Activated gamma-delta T cell treated with Interleukin-2 at 50 U/mL for 16 hours (primary cell): ENCODE measurements around the gene RDH16.
"Not testable (repeated sequence)": the region's sequence is repeated elsewhere in the genome, so short reads cannot be mapped to it uniquely, and the experiment has no call there.

Source experiments
- DNase-seq: peaks from one replicate; pipeline ENCODE4 v3.0.0-alpha.2; 2020

The RDH16 gene

DNA sequence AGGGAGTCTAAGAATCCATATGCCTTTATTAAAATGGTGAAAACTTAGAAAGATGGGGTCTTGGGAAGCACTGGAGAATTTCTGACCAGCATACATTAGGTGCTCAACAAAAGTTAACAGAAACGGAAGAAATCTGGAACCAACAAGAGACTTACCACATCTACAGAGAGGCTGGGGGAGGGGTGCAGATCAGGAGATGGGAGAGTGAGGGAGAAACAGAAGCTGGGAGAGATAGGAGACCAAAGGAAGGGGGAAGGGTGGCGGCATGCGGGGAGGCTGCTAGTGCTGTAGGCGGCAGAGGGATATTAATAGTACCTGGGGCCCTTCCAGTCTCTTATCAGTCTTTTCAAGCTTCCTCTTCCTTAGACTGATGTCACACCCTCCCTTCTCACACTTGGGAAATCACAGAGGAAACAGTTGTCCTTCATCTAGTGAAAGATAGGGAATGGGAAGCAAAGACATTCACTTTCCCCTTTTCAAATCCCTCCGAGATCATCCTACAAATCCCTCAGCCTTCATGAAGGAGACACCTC is 30.9 kb upstream of the RDH16 start:
- DNase-seq, result no peak

DNA sequence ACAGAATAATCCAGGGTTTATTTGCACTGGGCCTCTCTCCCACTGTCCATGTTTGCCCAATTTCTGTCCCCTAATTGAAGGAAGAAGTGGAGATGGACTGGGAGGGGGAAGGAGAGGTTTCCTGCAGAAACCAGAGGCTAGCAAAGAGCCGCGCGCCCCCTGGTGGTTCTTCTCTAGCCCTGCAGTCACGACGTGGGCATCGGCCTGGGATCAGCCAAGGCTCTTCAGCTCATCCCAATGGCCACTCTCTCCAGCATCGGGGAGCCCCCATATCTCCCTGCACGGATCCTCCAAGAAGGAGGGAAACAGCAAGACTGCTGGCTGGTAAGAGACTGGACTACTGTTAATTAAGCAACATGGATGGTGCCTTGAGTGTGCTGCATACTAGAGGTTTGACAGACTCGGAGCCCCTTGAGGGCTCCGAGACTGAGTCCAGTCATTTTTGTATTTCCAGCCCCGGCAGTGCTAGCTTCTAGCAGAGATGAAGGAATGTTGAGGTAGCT is 30.2 kb upstream of the RDH16 start:
- peak; percentile 72 for DNase-seq

DNA sequence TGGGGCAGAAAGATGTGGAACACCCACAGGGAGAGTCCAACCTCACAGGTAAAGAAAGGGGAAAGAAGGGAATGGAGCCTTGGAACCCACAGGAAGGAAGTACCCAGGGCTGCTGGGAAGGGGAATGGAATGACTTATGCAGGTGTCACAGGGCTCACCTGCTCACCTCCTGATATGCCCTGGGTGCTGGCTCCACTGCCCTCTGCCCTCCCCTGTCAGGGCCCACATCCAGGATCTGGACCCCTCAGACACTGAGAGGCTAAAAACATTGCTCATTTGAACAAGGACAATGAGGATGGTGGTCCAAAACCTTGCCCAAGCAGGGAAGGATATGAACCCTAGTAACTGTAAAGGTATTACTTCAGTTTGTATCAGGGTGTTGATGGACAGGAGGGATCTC is 29.6 kb upstream of the RDH16 start:
- DNase-seq, result no peak

DNA sequence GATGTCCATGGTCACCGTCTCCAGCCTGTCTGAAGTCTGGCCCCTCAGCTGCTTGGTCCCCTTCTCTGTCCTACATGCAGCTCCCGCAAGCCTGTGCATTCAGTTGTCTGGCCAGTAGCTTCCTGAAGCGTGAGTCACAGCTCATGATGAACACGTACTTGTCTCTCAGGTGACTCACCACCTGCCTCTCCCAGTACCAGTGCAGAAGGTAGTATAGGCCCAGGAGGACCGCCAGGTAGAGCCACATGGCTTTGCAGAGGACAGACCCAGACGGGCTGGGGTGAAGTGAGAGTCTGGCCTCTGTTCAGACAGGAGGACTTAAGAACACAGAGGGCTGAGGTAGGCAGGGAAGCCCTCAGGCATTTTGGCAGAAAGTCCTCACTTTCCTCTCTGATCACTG is 28.3 kb upstream of the RDH16 start:
- DNase-seq, result not testable (repeated sequence)

DNA sequence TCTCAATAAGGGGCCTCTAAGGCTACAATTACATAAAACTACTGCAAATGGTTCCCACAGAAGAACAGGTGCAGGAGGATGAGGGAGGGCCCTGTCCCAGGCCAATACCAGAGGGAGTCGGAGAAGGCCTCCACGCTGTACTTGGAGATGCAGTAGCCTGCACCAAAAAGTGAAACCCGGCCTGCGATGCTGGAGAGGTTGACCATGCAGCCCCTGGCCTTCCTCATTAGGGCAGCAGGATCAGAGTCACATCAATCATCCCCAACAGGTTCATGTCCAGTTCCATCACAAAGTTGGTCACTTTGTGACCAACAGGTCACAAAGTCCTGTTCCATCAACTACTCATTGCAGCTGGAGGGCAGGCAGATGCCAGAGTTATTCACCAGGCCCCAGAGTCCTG is 26.0 kb upstream of the RDH16 start:
- no peak for DNase-seq

DNA sequence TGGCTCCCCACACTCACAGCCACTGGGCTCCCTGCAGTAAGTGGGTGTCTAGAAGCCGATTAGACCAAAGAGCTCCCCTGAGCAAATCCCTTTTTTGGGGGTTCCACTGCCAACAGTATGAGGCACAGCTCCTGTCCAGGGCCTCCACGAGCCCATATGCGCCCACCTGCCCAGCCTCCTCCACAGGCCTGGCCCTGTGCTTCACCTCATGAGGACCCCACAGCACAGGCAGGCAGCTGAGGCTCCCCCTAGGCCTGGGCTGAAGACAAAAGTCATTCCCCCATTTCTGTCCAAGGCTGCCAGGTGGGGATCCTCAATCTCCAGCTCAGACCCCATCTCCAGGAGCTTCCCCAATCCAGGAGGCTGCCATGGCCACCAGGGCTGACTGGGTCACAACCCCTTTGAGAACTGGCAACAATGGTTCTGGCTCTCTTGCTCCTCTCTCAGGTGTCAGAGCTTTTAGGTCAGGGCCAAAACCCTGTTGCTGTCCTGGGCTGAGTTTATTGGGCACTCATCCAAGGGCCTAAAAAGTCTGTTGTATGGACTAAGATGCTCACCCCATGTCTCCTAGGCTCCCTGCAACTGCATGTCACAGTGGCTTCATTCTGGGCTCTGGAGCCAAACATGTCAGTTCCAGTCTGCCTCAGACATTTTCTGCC is 25.3 kb upstream of the RDH16 start:
- not testable (repeated sequence) for DNase-seq

DNA sequence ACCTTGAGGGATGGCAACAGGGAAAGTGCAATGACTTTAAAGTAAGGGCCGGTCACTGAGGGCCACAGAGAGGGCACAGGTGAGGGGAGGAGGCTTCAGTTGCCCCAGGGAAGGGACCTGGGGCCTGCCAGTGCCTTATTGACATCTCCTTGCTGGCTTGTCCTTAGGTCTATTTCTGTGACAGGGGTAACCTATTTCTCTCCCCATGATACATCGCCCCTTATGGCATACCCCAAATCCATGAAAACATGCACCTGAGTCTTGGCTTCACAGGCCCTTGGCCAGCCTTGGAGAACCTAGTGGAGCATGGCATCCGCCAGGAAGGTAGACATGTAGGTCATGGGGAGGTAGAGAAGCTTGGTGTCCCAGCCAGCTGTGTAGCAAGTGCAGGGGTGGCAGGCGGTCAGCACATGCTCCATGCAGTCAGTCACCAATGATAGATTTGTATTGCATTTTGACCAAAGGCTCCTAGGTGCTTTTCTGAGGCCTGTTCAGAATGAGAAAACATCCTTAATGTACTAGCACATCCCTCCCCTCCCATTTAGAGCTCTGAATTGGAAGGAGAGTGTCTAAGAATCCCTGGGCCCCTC is 23.6 kb upstream of the RDH16 start:
- no peak for DNase-seq

DNA sequence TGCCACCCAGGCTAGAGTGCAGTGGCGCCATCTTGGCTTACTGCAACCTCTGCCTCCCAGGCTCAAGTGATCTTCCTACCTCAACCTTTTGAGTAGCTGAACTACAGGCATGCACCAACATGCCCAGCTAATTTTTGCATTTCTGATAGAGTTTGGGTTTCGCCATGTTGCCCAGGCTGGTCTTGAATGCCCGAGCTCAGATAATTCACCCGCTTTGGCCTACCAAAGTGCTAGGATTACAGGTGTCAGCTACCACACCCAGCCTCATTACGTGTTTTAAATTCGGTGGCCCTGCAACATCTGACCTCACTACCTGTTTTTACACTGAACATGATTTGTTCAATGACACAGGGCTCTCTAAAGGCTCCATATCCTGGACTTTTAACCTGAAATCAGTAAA is 22.9 kb upstream of the RDH16 start:
- no peak for DNase-seq

DNA sequence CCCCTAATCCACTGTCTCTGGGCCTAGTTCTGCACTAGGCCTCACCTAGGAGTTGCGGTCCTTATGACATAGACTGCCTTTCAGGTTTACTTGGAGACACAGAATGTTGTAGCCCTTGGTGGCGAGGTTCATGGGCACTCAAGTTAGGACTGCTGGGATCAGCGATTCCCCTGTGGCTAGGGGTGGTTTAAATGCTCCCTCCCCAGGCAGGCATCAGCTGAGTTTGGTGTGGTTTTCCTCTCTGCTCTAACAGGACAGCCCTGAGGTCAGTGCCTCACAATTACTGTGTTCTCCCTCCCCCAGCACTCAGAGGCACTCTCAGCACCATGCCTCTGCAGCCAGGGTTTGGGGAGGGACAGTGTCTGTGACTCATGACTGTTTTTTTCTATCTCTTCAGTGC is 22.2 kb upstream of the RDH16 start:
- DNase-seq, result no peak

DNA sequence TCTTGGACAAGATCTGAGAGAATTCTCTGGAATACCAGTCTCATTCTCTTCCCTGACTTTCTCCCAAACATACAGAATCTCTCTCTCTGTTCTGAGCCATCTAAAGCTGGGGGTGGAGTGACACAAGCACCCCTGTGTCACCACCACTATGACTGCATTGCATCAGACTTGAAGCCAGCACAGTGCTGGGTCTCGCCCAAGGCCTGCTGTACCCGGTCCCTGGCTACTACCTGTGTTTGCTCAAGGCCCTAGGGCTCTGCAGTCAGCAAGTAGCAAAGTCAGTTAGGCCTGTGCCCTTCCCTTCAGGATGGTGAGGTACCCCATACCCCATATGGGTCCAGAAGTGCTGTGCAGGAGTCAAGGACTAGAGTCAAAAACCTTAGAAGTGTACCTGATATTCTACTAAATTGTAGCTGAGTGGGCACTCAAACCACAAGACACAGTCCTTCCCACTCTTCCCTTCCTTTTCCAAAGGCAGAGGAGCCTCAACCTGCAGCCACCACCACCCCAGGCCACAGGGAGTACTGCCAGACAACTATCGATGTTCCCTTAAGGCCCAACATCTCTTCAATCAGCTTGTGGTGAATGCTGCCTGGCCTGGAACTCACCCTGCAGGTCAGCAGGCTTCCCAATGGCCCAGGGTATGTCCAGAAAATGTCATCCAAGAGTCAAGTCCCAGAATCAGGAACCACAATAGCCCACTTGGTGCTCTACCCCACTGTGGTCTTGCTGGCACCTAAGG is 21.2 kb upstream of the RDH16 start:
- no peak for DNase-seq

DNA sequence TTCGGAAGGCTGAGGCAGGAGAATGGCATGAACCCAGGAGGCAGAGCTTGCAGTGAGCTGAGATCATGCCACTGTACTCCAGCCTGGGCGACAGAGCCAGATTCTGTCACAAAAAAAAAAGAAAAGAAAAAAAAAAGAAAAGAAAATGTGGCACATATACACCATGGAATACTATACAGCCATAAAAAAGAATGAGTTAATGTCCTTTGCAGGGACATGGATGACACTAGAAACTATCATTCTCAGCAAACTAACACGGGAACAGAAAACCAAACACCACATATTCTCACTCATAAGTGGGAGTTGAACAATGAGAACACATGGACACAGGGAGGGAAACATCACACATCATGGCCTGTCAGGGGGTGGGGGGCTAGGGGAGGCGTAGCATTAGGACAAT is 20.0 kb upstream of the RDH16 start:
- DNase-seq, result not testable (repeated sequence)

DNA sequence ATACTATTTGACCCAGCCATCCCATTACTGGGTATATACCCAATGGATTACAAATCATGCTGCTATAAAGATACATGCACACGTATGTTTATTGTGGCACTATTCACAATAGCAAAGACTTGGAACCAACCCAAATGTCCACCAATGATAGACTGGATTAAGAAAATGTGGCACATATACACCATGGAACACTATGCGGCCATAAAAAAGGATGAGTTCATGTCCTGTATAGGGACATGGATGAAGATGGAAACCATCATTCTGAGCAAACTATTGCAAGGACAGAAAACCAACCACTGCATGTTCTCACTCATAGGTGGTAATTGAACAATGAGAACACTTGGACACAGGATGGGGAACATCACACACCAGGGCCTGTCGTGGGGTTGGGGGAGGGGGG is 16.8 kb upstream of the RDH16 start:
- DNase-seq, result not testable (repeated sequence)

DNA sequence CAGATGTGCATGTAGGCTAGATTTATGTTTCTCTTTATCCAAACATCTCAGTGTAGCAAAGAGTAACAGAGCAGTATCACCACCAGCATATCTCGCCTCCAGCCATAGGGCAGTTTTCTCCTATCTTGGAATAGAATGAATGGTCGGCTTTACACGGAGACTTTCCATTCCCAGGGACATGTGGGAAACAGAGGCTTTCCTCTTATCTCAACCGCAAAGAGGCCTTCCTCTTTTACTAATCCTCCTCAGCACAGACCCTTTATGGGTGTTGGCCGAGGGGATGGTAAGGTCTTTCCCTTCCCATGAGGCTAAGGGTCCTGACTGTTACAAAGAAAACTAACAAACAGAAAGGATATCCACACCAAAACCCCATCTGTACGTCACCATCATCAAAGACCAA is 11.5 kb upstream of the RDH16 start:
- DNase-seq, result not testable (repeated sequence)

DNA sequence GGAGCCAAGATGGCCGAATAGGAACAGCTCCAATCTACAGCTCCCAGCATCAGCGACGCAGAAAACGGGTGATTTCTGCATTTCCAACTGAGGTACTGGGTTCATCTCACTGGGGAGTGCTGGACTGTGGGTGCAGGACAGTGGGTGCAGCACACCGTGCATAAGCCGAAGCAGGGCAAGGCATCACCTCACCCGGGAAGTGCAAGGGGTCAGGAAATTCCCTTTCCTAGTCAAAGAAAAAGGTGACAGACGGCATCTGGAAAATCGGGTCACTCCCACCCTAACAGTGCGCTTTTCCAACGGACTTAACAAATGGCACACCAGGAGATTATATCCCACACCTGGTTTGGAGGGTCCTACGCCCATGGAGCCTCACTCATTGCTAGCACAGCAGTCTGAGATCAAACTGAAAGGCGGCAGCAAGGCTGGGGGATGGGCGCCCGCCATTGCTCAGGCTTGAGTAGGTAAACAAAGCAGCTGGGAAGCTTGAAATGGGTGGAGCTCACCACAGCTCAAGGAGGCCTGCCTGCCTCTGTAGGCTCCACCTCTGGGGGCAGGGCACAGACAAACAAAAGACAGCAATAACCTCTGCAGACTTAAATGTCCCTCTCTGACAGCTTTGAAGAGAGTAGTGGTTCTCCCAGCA is 8.7 kb upstream of the RDH16 start:
- DNase-seq, result not testable (repeated sequence)

DNA sequence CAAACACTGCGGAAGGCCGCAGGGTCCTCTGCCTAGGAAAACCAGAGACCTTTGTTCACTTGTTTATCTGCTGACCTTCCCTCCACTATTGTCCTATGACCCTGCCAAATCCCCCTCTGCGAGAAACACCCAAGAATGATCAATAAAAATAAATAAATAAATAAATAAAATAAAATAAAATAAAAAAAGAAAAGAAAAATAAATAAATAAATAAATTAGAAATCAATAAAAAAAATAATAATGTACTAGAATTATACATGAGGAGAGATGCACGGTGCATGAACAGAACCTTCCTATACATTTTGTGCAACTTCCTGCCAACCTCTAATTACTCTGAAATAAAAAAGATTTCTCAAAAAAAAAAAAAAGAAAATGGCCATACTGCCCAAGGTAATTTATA is 7.7 kb upstream of the RDH16 start:
- DNase-seq, result not testable (repeated sequence)

DNA sequence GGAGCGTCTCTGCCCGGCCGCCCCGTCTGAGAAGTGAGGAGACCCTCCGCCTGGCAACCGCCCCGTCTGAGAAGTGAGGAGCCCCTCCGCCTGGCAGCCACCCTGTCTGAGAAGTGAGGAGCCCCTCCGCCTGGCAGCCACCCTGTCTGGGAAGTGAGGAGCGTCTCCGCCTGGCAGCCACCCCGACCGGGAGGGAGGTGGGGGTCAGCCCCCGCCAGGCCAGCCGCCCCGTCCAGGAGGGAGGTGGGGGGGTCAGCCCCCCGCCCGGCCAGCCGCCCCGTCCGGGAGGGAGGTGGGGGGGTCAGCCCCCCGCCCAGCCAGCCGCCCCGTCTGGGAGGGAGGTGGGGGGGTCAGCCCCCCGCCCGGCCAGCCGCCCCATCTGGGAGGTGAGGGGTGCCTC is 6.1 kb upstream of the RDH16 start:
- not testable (repeated sequence) for DNase-seq

DNA sequence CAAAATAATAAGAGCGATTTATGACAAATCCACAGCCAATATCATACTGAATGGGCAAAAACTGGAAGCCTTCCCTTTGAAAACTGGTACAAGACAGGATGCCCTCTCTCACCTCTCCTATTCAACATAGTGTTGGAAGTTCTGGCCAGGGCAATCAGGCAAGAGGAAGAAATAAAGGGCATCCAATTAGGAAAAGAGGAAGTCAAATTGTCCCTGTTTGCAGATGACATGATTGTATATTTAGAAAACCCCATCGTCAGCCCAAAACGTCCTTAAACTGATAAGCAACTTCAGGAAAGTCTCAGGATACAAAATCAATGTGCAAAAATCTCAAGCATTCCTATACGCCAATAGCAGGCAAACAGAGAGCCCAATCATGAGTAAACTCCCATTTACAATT is 4.8 kb upstream of the RDH16 start:
- DNase-seq, result not testable (repeated sequence)

DNA sequence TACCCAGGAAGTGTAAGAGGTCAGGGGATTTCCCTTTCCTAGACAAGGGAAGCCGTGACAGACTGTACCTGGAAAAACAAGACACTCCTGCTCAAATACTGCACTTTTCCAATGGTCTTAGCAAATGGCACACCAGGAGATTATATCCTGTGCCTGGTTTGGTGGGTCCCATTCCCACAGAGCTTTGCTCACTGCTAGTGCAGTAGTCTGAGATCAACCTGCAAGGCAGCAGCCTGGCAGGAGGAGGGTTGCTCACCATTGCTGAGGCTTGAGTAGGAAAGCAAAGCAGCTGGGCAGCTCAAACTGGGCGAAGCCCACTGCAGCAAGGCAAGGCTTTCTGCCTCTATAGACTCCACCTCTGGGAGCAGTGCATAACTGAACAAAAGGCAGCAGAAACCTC is 1.0 kb upstream of the RDH16 start:
- DNase-seq, result no peak

DNA sequence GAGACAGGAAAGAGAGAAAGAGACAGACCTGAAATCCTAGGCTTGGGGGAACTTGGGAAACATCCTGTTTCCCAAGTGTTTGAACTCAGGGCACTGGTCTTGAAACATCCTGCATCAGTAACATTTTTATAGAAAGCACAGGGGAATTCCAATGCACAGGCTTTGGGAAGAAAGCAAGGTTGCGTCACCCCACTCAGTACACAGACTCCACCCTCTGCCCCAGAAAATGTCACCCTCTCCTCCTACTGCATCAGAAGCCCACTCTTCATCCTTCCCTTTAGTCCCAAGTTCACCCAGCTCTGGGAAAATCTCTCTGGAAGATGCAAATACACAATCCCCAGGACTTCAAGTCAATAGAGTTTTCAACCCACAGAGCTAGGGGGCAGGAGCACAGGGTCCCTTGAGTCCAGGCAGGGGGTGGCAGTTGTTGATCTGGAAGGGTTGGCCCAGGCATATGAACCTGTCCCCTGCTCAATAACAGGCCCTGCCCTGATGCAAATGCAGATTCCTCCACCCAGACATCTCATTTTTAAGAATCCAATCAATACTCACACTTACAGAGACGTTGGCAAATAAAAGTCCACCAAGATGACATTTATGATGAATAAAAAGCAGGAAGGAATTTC is 1.7 kb downstream of the RDH16 start:
- DNase-seq, result no peak

DNA sequence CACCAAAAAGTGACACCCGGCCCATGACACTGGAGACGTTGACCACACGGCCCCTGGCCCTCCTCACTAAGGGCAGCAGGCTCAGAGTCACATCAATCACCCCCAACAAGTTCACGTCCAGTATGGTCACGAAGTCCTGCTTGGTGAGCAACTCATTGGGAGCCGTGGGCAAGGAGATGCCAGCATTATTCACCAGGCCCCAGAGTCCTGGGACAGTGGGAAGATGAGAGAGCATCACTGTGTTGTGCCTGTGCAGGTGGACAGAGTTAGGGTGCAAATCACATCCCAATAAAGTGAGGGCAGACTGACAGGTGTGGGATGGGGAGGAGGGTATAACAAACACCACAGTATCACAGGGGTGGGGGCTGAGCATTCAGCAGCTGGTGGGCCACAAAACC is 2.5 kb downstream of the RDH16 start:
- DNase-seq, result no peak

DNA sequence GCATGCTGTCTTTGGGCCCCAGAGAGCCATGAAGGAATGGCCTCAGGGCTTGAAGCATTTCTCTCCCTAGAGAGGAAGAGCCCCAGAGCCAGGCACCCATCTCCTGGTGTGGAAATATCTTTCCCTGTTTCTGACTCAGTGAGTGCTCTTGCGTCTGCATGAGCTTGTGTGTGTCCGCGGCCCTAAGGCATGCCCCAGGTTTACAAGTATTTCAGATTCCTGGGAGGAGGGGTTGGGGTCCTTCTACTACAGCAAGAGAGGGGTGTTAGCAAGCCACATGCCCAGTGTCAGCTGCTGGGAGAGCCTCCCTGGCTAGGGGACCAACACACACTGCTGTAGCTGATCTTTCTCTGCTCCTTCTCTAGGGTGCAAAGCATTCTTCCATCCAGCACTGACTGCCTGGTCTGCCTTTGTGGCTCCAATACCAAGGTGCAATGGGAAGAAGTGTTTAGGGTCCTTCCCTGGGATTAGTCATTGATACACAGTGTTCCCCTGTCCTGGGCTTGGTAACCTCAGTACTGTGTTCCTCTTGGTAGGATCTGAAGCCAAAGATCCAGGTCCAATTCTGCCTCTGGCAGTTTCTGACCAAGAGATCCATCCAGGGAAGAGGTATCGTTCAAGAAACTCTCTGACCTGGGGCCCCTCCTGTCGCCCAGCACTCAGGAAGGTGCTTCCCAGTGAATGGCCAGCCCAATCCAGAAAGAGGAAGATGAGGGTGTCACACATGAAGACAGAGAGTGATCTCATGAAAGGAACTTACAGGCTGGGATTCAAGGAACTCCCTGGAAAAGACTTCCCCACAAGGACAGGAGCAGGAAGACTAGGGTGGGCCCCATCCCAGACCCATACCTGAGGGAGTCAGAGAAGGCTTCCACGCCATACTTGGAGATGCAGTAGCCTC is 3.1 kb downstream of the RDH16 start:
- DNase-seq, result no peak

DNA sequence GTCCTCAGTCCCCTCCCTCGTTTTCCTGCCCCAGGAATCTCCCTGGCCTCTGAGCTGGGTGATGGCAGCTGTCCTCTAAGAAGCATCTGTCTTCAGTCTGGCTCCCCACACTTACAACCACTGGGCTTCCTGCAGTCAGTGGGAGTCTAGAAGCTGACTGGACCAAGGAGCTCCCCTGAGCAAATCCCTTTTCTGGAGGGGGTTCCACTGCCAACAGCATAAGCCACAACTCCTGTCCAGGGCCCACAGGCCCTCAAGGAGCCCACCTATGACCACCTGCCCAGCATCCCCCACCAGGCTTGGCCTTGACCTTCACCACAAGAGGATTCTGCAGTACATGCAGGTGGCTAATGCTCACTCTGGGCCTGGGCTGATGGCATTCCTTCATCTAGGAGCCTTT is 4.1 kb downstream of the RDH16 start:
- no peak for DNase-seq
